ENCODE measurements around the gene ELP4.
"Not testable (repeated sequence)": the region's sequence is repeated elsewhere in the genome, so short reads cannot be mapped to it uniquely, and the experiment has no call there.

The ELP4 gene

DNA sequence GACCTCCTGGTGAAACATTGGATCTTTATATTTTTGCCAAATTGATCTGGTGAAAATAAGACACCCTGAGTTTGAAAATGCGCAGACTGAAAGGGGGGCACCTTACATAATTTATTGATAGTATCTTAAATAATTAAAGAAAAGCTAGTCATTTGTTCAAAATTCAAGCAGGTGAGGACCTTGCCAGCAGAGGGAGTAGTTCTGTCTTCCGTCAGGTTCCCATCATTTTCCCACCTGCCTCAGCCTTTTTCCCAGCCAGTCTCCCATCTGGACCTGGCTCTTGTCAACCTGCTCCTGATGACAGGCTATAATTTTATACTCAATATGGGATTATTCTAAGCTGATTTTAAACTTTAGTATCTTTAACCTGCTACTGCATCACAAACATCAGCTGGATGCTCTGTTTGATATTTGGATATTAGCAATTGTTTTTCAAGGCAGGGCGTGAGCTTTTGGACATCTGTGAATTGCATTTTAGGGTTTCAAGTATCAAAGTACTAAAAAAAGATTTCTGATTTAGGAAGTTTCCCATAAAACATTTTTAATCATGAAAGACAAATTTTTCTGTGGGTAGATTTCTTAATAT is 132.0 kb downstream of the ELP4 start:
- in situ Hi-C loops (cut with MboI; ENCODE audit: low sequenced_read_pairs), result no loop called here

DNA sequence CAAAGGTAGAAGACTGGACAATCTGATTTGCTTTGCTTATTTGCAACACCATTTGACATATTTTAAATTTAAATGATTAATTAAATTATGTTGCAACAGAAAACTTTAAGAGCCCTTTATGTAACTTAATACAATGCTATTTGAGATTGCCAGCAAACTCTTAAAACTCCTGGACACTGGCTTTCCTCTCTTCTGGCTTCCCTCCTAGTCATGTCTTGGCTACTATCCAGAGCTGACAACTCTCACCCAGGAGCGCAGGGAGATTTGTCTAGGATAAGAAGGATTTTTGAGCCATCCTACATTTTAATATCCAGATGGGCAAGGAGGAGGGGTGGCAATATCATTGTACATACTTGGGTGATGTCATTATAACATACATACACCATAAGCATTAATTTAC is 134.3 kb downstream of the ELP4 start:
- in situ Hi-C loops (cut with MboI; ENCODE audit: low sequenced_read_pairs), result no loop called here

DNA sequence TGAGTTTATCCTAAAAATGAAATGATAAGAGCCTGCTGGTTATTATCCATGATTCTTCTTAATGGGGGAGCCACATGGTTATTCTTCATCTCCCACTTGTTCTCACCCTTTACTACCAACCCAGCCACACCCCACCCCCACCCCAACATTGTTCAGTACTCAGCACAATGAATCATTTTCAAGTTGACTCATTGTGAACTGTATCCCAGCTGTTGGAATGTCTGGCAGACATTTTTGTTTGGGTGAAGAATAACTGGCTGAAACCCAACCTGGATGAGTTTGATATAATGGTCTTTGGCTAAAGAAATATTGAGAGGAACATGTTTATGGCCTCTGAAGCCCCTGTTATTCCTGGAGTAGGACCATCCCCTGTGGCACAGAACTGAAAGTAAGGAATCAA is 136.2 kb downstream of the ELP4 start:
- in situ Hi-C loops (cut with MboI; ENCODE audit: low sequenced_read_pairs), result no loop called here

DNA sequence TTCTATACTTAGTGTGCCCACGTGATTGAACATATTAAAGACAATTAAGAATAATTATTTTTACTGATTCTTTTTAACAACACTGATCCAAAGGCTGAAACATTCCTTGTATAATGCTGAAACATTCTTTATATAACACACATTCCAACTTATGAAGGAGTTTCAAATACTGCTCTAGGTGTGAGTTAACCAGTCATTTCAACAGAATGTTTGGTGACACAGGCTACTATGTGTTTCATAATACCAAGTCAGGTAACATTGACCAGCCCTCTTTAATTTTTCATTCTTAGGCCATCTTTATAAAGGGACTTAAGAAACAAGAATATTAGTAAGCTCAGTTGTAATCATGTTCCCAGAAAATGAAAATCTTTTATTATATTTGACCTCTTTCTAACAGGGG is 136.6 kb downstream of the ELP4 start:
- in situ Hi-C loops (cut with MboI; ENCODE audit: low sequenced_read_pairs), result no loop called here

DNA sequence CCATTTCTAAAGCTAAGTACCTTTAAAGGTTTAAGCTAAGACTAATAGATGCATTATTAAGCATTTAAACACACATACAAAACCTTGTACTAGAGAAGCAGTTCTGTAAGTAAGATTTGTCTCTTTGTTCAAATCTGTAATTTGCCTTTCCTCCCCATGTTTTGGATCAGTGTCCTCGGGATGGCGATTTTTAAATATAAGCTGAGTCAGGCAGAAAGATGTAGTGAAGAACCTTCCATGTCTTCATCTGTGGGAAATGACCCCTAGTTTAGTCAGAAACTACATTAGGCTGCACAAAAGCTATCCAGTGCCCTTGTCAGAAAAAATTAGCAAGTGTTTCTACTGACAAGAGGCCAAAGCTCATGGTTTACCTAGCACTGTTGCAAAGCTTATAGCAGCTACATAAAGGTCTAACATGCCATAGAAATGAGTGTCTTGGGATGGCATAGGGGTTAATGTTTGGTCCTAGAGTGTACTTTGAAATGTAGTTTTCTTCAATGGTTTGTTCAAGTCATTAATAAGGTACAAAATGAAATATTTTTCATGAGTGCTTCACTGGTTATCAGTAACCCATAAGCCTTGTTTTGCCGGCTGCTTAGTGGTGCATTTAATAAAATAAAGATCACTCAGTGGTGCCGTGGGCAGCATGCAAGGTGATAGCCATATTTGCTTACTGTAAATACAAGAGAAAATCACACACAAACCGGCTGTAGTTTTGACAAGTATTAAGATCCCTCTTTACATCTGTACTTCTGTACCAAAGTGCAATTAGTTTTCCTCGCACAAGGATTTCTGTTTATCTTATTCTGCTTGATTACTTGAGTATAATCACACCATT is 139.8 kb downstream of the ELP4 start:
- in situ Hi-C loops (cut with MboI; ENCODE audit: low sequenced_read_pairs), result no loop called here

DNA sequence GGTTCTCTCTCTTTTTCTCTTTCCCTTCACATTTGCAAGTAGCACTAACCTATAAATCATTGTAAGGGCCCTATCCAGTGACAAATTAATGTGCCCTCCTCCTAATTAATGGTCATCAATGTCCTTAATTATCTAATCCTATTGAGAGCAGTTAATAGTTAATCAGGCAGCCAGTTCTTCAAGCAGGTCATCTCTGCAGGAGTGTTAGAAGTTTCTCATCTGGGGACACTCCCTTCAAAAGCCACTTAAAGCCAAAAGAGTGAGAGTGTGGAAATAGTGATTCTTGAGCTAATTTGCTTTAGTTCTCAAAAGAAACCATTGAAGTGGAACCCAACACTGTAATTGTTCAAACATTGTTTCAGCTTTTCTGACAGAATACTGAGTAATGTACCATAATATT is 141.6 kb downstream of the ELP4 start:
- in situ Hi-C loops (cut with MboI; ENCODE audit: low sequenced_read_pairs), result no loop called here

DNA sequence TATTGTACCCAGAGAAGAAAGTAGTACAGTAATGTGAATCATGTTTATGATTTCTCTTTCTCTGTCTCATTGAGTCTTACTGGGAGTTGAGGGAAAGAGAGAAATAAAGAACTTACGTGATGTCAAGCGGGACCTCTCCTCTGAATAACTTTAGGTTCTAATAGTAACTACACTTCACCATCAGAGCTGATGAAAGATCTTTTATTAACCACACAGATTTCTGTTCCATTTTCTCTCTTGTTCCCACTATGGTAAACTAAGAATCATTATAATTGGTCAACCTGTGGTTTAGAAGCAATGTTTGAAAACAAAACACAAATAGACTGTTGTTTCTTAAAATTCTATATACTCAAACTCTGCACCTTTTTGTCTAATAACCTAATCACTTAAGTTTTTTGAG is 142.3 kb downstream of the ELP4 start:
- in situ Hi-C loops (cut with MboI; ENCODE audit: low sequenced_read_pairs), result no loop called here

DNA sequence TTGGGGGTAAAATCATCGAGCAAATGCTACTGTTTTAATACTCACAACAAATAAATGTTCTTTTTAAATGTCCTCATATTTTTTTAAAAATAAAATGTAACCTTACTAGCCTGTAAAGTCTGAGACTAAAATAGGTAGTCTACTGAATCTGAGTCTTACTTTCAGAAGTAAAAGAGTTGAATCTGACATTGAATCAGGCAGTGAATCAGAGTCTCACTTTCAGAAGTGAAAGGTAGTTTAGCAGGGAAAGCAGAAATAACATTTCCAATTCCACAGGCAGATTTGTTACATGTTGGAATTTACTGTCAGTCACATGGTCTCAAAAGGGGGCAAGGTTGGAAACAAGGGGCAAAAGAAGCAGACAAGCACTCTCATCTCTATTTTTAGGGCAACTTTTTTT is 143.0 kb downstream of the ELP4 start:
- in situ Hi-C loops (cut with MboI; ENCODE audit: low sequenced_read_pairs), result no loop called here

DNA sequence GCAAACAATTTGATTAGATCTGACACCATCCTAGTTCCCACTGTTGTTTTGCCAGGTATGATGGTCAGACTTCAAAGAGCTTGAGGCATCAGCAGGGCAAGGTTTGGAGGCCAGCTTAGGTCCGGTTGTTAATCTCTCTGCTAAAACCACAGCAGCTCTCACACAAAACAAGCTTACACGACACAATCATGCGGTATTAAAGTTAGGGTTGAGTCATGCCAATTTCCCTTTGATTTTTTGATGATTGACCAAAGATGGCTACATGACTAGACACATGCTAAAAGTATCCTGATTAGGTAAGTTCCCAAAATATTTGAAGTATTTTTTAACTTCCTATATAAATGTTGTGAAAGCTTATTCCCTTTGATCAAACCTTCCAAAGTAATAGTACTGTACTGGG is 145.9 kb downstream of the ELP4 start:
- in situ Hi-C loops (cut with MboI; ENCODE audit: low sequenced_read_pairs), result no loop called here

DNA sequence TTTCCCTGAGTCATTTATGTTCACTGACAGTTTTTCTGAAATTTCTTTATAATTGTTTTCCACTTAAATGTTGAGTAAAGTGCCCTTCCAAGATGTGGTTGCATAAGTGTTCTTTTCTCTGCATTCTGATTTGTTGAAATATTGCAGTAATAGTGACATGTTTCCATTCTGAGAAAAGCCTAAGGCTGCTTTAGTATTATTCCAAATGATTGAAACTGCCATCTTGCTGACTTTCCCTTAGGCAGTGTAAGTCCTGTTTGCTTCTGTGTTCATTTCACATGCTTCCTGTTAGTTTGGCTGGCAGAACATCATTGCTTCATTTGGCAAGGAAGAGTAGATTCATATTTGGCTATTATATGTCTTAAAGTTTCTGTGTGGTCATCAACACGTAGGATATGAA is 146.5 kb downstream of the ELP4 start:
- in situ Hi-C loops (cut with MboI; ENCODE audit: low sequenced_read_pairs), result no loop called here

DNA sequence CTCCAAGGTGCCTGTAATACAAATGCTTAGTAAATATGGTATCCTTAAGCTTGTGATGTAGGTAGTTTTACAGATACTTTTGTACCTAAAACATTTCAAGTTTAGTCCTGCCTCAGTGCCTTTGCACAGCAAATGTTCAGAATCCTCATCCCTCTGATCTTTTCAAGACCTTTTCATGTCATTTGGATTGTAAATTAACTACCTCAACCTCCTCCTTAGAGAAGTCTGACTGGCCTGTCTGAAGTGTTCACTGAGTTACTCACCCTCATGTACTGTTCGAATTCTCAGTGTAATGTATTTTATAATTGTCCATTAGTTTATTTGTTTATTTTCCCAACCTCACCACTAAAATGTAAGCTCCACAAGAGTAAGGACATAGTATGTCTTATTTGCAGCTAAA is 147.5 kb downstream of the ELP4 start:
- in situ Hi-C loops (cut with MboI; ENCODE audit: low sequenced_read_pairs), result no loop called here

DNA sequence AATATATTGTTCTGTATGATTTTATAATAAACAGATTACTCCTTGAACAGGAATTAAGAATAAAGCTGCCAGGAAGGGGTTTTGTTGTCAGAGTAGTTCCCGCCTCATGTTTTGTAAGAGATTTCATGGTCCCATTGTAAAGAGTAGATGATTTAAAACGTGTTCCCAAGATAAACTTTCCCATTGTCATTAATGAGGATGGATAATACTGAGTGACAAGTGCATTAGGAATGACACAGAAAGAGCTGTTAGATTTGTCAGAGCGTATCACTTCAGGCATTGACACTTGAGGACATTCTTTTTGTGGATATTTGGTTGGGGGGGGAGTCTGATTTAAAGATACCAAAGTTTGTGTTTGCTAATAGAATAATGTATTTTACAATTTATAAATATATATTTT is 154.6 kb downstream of the ELP4 start:
- in situ Hi-C loops (cut with MboI; ENCODE audit: low sequenced_read_pairs), result no loop called here

DNA sequence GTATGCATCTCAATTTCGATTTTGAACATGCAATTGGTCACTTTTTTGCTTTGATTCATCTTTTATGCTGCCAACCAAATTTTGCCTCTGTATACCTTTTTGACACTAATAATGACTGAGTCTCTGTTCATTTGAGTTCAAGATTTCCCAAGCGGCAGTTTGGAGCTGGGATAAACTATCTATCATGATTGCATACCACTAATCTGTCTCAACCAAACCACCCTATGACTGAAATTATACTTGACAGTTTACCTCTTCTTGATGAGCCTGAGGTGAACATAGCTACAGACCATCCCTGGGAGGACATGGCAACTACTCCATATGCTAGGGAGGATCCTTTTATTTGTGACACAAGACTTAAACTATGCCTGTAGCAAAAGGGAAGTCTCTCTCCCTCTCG is 155.4 kb downstream of the ELP4 start:
- in situ Hi-C loops (cut with MboI; ENCODE audit: low sequenced_read_pairs), result no loop called here

DNA sequence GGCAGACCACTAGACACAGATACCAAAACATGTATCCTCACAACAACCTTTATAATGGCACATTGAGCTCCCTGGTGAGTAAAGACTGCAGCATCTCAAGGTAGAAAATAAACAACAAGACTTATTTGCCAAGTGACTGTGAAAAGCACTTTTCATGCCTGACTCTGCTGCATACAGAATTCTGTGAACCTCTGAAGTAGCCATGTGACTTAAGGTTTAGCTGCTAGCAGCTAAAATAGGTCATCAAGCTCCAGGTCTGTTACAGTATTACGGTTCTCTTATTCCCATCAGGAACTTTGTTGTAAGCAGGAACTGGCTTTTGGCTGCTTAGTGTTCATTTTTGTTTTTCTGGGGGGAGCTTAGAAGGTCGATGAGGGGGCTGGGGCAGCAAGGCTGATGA is 162.1 kb downstream of the ELP4 start:
- in situ Hi-C loops (cut with MboI; ENCODE audit: low sequenced_read_pairs), result no loop called here

DNA sequence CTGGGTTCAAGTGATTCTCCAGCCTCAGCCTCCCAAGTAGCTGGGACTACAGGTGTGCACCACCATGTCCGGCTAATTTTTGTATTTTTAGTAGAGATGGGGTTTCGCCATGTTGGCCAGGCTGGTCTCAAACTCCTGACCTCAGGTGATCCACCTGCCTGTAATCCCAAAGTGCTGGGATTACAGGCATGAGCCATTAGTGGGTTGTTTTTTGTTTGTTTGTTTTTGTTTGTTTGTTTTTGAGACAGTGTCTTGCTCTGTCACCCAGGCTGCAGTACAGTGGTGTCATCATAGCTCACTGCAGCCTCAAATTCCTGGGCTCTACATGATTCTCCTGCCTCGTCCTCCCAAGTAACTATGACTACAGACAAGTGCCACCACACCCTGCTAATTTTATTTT is 163.5 kb downstream of the ELP4 start:
- in situ Hi-C loops (cut with MboI; ENCODE audit: low sequenced_read_pairs), result not testable (repeated sequence)

DNA sequence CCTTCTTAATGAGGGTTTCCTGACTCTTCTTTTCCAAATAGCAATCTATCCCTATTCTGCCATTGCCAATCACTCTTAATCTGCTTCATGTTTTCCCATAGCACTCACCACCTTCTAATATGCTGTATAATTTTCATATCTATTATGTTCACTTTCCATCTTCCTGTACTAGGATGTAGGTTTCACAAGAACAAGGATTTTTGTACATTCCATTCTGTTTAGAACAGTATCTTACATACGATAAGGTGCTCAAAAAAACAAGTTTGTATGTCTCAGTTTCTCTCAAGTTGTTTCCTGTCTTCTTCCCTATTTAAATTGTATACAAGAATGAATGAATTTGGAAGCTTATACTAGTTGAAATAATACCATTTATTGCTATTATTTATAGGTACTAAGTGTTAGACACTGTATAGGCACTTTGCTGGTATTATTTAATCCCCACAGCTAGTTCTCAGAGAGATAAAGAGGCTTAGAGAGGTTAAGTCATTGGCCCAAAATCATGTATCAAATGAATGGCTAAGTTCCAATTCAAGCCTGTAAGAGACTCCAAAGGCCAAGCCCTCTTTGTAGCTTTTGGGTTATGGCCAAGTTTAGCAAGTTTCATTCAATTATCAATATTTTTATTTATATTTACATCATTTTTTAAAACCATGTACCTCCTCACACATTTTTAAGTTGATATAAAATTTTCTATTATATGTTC is 166.9 kb downstream of the ELP4 start:
- in situ Hi-C loops (cut with MboI; ENCODE audit: low sequenced_read_pairs), result no loop called here

DNA sequence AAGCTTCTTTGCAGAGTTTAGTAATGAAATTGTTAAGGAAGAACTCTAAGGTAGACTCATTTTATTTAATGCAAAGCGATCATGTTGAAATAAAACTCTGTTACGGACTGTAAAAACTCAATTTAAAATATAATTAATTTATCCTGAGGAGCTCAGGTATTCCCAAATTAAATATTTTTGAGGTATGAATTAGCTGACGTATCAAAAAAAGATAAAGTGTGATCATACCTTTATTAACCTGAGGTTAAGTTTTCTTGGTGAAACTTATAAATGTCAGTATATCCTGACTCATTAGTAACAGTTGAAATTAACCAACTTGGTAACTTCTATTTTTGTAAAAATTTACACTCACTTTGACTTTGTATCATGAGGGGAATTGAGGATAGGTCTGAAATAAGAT is 171.2 kb downstream of the ELP4 start:
- in situ Hi-C loops (cut with MboI; ENCODE audit: low sequenced_read_pairs), result no loop called here

DNA sequence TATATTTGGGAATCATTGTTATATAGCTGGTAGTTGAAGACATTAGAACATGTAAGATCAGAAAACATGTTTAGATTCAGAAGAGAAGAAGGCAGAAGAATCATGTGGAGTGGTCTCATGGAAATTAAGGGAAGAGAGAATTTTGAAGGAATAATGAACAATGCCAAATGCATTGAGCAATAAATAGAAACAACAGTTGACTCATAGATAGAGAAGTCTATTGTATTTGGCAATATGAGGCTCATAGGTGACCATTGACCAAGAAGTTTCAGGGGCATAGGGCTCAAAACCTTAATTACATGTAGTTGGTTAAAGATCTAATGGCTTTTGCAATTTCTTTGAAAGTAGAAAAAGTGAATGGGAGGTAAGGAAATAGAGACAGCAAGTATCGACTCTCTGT is 177.7 kb downstream of the ELP4 start:
- in situ Hi-C loops (cut with MboI; ENCODE audit: low sequenced_read_pairs), result no loop called here

DNA sequence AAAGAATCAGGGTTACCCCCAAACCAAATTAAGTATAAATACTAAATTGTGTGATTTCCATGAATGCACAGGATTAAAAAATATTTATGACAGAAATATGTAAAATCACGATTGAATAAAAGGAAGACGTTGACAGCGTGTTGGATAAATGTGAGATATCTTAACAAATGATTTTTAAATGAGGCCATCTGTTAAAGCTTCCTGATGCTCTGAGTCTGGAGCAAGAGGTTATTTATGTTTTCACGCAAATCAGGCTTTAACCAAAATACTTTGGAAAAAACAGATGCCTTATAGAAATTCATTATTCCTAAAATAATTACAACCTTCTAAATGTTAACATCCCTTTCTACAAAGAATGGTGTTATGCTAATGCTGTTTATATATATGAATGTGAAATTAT is 178.3 kb downstream of the ELP4 start:
- in situ Hi-C loops (cut with MboI; ENCODE audit: low sequenced_read_pairs), result no loop called here

DNA sequence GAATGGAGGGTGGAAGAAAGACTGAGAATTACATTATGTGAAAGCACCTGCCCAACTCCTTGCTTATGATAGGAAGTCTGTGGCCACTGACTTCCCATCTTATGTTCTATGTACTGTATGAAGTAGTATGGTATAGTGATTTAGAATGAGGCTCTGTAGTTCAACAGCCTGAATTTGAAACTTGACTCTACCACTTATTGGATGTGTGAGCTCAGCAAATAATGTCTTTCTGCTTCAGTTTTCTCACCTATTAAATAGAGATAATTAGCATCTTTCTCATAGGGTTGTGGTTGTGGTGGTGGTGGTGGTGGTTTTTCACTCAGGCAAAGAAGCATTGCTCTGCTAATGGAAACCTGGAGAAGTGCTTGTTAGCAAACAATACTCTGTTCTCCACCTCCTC is 180.0 kb downstream of the ELP4 start:
- in situ Hi-C loops (cut with MboI; ENCODE audit: low sequenced_read_pairs), result no loop called here

DNA sequence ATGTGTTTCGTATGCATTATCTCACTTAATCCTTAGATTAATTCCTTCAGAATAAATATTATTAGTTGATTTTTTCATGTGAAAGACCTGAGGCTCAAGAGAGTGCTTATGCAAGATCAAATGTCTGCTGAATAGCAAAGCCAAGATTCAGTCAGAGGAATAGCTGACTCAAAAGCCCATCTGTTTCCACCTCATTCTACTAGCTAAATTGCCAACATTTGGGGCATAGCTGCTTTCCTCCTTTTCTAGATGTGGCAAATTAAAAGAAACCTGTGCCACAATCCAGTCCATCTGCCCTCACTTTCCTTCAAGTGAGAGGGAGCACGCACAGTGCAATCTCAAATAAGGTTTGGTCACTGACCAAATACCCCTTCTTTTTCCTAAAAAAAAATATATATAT is 180.5 kb downstream of the ELP4 start:
- in situ Hi-C loops (cut with MboI; ENCODE audit: low sequenced_read_pairs), result no loop called here

DNA sequence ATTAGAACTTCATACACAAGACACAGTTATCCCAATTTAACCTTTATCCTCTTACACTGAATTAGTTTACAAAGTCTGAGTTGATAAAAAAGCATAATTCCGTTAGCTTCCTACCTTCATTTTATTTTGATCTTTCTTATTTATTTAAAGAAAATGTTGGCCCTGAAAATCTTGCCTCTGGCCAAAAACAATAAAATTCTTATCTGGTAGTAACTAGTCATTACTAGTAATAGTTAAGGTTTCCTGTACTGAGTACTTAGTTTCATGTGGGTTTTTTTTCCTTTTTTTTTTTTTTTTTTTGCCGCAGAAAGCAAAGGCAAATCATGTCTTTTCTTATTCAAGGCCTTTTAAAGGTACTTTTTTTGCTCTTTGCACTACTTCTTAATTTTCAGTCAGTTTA is 180.9 kb downstream of the ELP4 start:
- in situ Hi-C loops (cut with MboI; ENCODE audit: low sequenced_read_pairs), result no loop called here
